ENCODE data around the gene SH3BP4. TPM values are rescaled to one million over a fixed set of nuclear protein-coding genes. Genes with fewer than 3 reads are reported as not detected.

Gene SH3BP4
- total RNA-seq, 1 donor from 2014 or later, result 36.7 TPM

GRCh38 chr2:235032949-235033348, 81.1 kb downstream of the SH3BP4 start:
- Histone ChIP-seq H3K27me3 (no peaks in the 10 kb centered on the region), H3K4me3 (no peak overlapping the region), H3K9me3 (no peaks in the 10 kb centered on the region), H3K4me1 (peaks cover 6 to 8% of the 10 kb centered on the region in 2 donors), H3K36me3 (no peaks in the 10 kb centered on the region), H3K27ac (no peak overlapping the region)
- no peak for TF ChIP-seq CTCF (IDR thresholded peaks at IDR 0.05)
- intact Hi-C loops (cut with DNase I), result no loop called here
- no peak for DNase-seq (ENCODE audit: low spot score in 2 of 2)

- no peaks in the 10 kb centered on the region for H3K36me3 ChIP-seq
Observed at GRCh38 chr2:235034265-235035118, 82.7 kb downstream of the SH3BP4 start.

GRCh38 chr2:235037604-235038166, 85.9 kb downstream of the SH3BP4 start:
- TF ChIP-seq CTCF (IDR thresholded peaks at IDR 0.05), result no peak
- peaks cover 9 to 22% of the 10 kb centered on the region in 2 donors for H3K36me3 ChIP-seq
- H3K27ac ChIP-seq, result no peak overlapping the region
- no peaks in the 10 kb centered on the region for H3K27me3 ChIP-seq
- no peak for DNase-seq (ENCODE audit: low spot score in 2 of 2)
- H3K4me1 ChIP-seq, result no peaks in the 10 kb centered on the region
- intact Hi-C loops (cut with DNase I), result no loop called here
- no peaks in the 10 kb centered on the region for H3K9me3 ChIP-seq
- no peak overlapping the region for H3K4me3 ChIP-seq

More at GRCh38 chr2:235034265-235035118, 82.7 kb downstream of the SH3BP4 start:
- intact Hi-C loops (cut with DNase I), result no loop called here
- H3K27me3 ChIP-seq, result no peaks in the 10 kb centered on the region
- peaks cover 6 to 8% of the 10 kb centered on the region in 2 donors for H3K4me1 ChIP-seq
- H3K9me3 ChIP-seq, result no peaks in the 10 kb centered on the region
- no peak for DNase-seq (ENCODE audit: low spot score in 2 of 2)
- H3K27ac ChIP-seq, result no peak overlapping the region
- TF ChIP-seq CTCF (IDR thresholded peaks at IDR 0.05), result no peak
- H3K4me3 ChIP-seq, result no peak overlapping the region

- Histone ChIP-seq H3K27ac (no peak overlapping the region), H3K27me3 (no peaks in the 10 kb centered on the region), H3K4me1 (no peaks in the 10 kb centered on the region), H3K4me3 (no peak overlapping the region), H3K9me3 (no peaks in the 10 kb centered on the region), H3K36me3 (peaks cover 9 to 39% of the 10 kb centered on the region in 2 donors)
- no peak for DNase-seq (ENCODE audit: low spot score in 2 of 2)
- TF ChIP-seq CTCF (IDR thresholded peaks at IDR 0.05), result no peak
- intact Hi-C loops (cut with DNase I), result no loop called here
Observed at GRCh38 chr2:235041221-235041917, 89.6 kb downstream of the SH3BP4 start.

GRCh38 chr2:235041918-235042575, 90.2 kb downstream of the SH3BP4 start:
- H3K4me1 ChIP-seq, result no peaks in the 10 kb centered on the region
- no peak for TF ChIP-seq CTCF (IDR thresholded peaks at IDR 0.05)
- intact Hi-C loops (cut with DNase I), result no loop called here
- no peak overlapping the region for H3K4me3 ChIP-seq
- H3K27me3 ChIP-seq, result no peaks in the 10 kb centered on the region
- H3K9me3 ChIP-seq, result no peaks in the 10 kb centered on the region
- no peak overlapping the region for H3K27ac ChIP-seq
- H3K36me3 ChIP-seq, result peaks cover 9 to 39% of the 10 kb centered on the region in 2 donors
- DNase-seq (ENCODE audit: low spot score in 2 of 2), result no peak
